K562 (cell line): ENCODE measurements around the gene FTH1. TPM values are rescaled to one million over a fixed set of nuclear protein-coding genes. Genes with fewer than 3 reads are reported as not detected.

Source experiments
- BCL6 ChIP-seq: fragments of 250-450 bp; sonication (Bioruptor Pico); IDR thresholded peaks from 2 replicates; pipeline ENCODE4 v1.4.0; 2020
- CBX8 ChIP-seq: fragments of 200-600 bp; sonication (generic); IDR thresholded peaks from 2 replicates; pipeline ENCODE4 v1.6.1; 2012; ENCODE audit warnings: borderline replicate concordance, mixed run types, low read depth, mild to moderate bottlenecking, moderate library complexity, mixed read lengths, low read length, control low read depth, inconsistent platforms; ENCODE audit not compliant: poor library complexity, severe bottlenecking; ENCODE audit errors: extremely low read depth
- E4F1 ChIP-seq: fragments of 250-450 bp; sonication (Bioruptor Pico); IDR thresholded peaks from 2 replicates; pipeline ENCODE4 v1.5.0; 2021; ENCODE audit warnings: mild to moderate bottlenecking, borderline replicate concordance
- IRF1 ChIP-seq: sonication (generic); formaldehyde crosslinking; IDR thresholded peaks from 2 replicates; pipeline ENCODE4 v1.8.0; 2022; ENCODE audit warnings: missing genetic modification reagents, mild to moderate bottlenecking, borderline replicate concordance
- MTA1 ChIP-seq: fragments of 450-650 bp; IDR thresholded peaks from 2 replicates; pipeline ENCODE4 v1.6.1; 2017; ENCODE audit warnings: borderline replicate concordance
- PTRF ChIP-seq: fragments of 450-650 bp; IDR thresholded peaks from 2 replicates; pipeline ENCODE4 v1.6.1; 2016; ENCODE audit warnings: mild to moderate bottlenecking, missing genetic modification characterization, missing compliant biosample characterization
- RNF219 ChIP-seq: fragments of 250-450 bp; sonication (Bioruptor Pico); IDR thresholded peaks from 2 replicates; pipeline ENCODE4 v1.5.0; 2022; ENCODE audit warnings: mild to moderate bottlenecking
- TAF9B ChIP-seq: fragments of 450-650 bp; IDR thresholded peaks from 2 replicates; pipeline ENCODE4 v1.6.1; 2018; ENCODE audit warnings: mild to moderate bottlenecking; ENCODE audit not compliant: partially characterized antibody
- ZNF407 ChIP-seq: fragments of 450-650 bp; IDR thresholded peaks from 2 replicates; pipeline ENCODE4 v1.6.1; 2016; ENCODE audit warnings: low read depth
- ZNF561 ChIP-seq: fragments of 450-650 bp; formaldehyde crosslinking; conservative IDR thresholded peaks from 2 replicates; pipeline ENCODE4 v1.4.0; 2020; ENCODE audit warnings: mild to moderate bottlenecking, moderate library complexity
- polyA plus RNA-seq, 8 experiments: library from polyadenylated mRNA; depleted of rRNA in 4 of 8; stranded (reverse) in 5 of 8; unstranded in 3 of 8; fragments of >200 nt; fragmentation: Nextera tagmentation in 2 of 8; fragmentation: Illumina TruSeq in 1 of 8; extraction: Ambion mirVana in 2 of 8; extraction: Trizol in 1 of 8; gene quantifications; 2 replicates each; pipeline versions ENCODE4 v1.2.1 to v1.2.3, GENCODE V29; 2011 to 2014; ENCODE audit warnings: inconsistent platforms in 1 of 8, missing spikeins in 1 of 8
- total RNA-seq, 7 experiments: library from RNA; depleted of rRNA in 6 of 7; stranded (reverse); fragments of >200 nt in 6 of 7; fragmentation: Illumina TruSeq in 2 of 7; extraction: Trizol in 2 of 7; gene quantifications; 2 replicates each; pipeline versions ENCODE4 v1.2.1 to v1.2.3, GENCODE V29; 2011 to 2021; ENCODE audit warnings: low replicate concordance in 1 of 7

Gene FTH1
- total and polyA plus RNA-seq, 9 of the 15 experiments (the other 6 are each of a cell fraction or from before 2014, with no cell fraction given), result 370 to 3,146 (median 802) TPM

GRCh38 chr11:61959114-61959513 lies 8.3 kb downstream of the FTH1 start (continued):
- no peak for TF ChIP-seq ZNF407
- no peak for TF ChIP-seq CBX8
- TF ChIP-seq TAF9B, result no peak
- TF ChIP-seq IRF1 (CRISPR knock-in tag), result no peak
- no peak for TF ChIP-seq RNF219
- TF ChIP-seq MTA1, result no peak
- TF ChIP-seq PTRF, result no peak
- no peak for TF ChIP-seq ZNF561 (CRISPR knock-in tag)
- TF ChIP-seq BCL6 (CRISPR knock-in tag), result no peak
- TF ChIP-seq E4F1 (CRISPR knock-in tag), result no peak
